GM18861 (cell line): Measurements from ENCODE around the gene CNGA4.

Source experiments
- ATAC-seq: cut with Tn5 transposase; IDR thresholded peaks from one replicate; pipeline ENCODE4 v1.9.1; 2021; ENCODE audit not compliant: unreplicated experiment

The CNGA4 gene, protein sequence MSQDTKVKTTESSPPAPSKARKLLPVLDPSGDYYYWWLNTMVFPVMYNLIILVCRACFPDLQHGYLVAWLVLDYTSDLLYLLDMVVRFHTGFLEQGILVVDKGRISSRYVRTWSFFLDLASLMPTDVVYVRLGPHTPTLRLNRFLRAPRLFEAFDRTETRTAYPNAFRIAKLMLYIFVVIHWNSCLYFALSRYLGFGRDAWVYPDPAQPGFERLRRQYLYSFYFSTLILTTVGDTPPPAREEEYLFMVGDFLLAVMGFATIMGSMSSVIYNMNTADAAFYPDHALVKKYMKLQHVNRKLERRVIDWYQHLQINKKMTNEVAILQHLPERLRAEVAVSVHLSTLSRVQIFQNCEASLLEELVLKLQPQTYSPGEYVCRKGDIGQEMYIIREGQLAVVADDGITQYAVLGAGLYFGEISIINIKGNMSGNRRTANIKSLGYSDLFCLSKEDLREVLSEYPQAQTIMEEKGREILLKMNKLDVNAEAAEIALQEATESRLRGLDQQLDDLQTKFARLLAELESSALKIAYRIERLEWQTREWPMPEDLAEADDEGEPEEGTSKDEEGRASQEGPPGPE

DNA sequence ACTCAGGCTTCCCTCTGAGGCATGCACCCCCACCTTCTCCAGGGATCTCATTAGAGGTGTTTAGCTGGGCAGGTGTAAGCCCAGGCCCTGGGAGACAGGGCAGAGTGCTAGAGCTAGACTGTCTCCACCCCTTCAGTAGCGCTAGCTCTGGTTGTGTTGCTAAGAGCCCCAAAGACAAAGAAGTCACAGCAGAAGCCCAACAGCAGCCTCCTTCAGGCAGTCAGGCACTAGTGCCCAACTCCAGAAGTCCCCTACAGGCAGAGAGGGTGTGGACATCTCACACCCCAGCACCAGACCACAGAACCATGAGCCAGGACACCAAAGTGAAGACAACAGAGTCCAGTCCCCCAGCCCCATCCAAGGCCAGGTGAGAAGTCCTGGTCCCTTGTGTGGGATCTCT, at the start of gene CNGA4:
Gene CNGA4, plus strand, starts transcription at position 188 of the 400 bp plus-strand sequence. Its CDS starts 118 bp downstream, at position 306.
- no peak for ATAC-seq

DNA sequence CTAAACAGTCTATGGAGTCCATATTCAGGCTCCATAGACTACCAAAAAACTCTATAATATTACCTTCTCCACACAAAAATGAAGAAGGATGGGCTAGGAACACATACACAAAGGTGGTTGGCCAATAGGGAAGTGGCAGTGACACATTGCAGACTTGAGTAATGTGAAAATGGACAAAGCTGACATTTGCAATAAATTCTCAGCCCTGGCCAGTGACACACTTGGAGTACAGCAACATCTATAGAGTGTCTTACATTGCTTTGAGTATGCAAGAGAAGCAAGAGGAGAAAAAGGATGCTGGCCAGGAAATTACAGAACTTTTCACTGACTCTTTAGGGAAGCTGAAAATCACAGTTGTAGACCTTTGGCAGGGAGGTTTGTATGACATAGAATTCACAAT, 47.1 kb upstream of the CNGA4 start:
- no peak for ATAC-seq

DNA sequence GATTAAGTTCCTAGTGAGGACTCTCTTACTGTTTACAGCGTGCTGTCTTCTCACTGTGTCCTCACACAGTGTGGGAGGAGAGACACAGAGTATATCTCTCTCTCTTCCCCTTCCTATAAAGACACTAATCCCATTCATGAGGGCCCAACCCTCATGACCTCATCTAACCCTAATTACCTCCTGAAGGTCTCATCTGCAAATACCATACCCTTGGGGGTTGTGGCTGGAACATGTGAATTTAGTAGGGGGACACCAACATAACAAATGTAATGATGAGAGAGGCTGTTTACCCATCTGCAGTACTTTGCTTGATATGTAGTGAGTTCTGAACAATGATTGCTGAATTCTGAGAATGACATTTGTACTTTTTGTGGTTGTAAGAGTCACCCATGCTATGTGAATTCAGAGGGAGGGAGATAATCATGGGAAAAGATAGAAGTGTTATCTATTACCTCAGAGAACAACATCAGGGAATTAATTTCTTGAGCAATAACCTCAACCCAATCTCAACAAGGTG, 44.8 kb upstream of the CNGA4 start:
- ATAC-seq: no peak

- peak; percentile 47 for ATAC-seq
Observed at GRCh38 chr11:6196396-6196795, 42.5 kb upstream of the CNGA4 start.

DNA sequence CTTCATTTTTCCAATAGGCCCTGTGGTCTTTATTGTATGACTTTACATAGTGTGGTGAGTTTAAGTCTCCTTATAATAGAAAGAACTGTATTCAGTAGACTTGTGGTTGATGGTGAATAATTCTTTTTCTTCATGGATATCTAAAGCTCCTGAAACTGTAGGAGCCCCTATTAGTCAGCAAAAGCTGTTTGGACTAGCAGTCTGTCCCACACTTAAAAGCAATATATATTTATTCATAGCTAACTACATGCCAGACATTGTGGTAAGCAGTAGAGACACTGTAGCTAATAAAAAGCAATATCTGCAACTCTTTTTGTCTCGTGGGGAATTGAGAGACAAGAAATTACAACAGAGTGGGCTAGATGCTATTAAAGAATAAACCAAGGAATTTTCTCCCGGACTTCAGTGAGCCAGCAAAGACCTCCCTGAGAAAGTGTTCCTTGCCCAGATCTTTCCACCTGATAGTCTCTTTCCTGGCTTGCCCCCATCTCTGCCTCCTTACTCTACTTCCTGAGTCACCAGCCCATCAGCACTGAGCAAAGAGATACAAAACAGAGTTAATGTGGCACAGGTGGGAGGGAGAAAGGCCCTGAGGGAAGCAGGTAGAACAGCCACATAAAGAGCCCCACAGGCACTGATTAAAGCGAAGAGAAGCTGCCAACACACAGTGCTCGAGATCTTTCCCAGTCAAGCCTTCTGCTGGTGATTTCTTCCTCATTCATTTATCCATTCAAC, 41.3 kb upstream of the CNGA4 start:
- no peak for ATAC-seq

- ATAC-seq: no peak
Observed at GRCh38 chr11:6199174-6199810, 39.6 kb upstream of the CNGA4 start, which contains the start of gene OR52W1. TSS of gene OR52W1 (plus strand) at chr11:6199224. CDS start at chr11:6199224, 0 bp downstream.

- ATAC-seq: no peak
Observed at GRCh38 chr11:6200975-6201374, 37.9 kb upstream of the CNGA4 start.

DNA sequence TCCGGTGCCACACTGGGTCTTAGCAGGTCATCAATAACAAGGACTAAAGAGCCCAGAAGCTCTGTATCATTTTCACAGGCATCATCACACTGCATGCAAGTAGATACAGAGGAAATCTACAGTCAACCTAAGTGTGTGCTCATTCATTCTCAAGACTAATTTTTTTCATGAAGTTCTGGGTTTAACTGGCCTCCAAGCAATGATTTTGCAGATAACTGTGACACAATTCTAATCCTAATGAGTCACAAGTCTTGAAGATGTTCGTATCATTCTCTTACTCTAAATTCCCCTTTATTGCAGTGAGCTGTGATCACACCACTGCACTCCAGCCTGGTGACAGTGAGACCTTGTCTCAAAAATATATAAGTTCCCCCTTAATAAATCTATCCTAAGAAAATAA, 37.4 kb upstream of the CNGA4 start:
- no peak for ATAC-seq

- ATAC-seq: no peak
Observed at GRCh38 chr11:6202041-6202440, 36.8 kb upstream of the CNGA4 start.

GRCh38 chr11:6203327-6203726, 35.6 kb upstream of the CNGA4 start:
- ATAC-seq: peak; percentile 83

DNA sequence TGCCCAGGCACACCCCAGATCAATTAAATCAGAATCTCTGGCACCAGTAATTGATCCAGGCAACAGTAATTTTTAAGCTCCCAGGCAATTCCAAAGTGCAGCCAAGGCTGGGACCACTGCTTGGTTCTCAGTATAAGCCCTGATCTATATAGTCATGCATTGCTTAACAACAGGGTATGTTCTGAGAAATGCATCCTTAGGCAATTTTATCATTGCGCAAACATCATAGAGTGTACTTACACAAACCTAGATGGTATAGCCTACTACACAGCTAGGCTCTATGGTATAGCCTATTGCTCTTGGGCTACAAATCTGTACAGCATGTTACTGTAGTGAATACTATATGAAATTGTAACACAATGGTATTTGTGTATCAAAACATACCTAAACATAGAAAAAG, 34.2 kb upstream of the CNGA4 start:
- ATAC-seq: no peak

- no peak for ATAC-seq
Observed at GRCh38 chr11:6205366-6205765, 33.5 kb upstream of the CNGA4 start, which contains the start of gene C11orf42. TSS of gene C11orf42 (plus strand) at chr11:6205557. CDS start at chr11:6205616, 59 bp downstream.

DNA sequence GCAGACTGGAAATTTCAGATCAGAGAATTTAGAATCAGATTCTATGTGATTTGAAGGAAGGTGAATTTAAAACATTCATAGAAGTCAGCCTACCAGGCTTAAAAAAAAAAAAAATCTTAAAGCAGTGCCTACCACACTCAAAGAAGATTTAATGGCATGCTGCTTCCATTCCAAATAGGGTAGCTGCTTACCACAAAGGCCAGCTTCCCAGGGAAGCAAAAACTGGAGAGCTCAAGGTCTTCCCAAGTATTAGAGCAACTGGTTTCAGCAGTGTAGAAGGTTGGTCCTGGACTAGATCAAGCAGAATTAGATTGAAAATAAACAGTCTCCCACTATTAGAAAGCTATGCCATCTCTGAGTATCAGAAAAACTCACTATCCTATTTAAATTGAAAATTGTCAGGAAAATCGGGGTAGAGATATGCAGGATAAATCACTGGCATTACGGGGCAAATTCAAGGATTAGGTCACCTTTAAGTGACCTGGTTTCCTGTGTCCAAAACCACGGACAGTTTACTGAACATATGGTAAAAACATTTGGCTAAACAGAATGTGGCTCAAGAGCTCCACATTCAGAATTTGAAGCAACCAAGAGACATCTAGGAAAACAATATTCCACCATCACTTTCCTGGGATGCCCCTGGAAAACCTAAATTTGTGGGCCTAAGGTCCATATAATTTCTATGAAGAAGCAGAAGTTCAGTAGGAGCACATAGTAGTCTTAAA, 32.3 kb upstream of the CNGA4 start:
- no peak for ATAC-seq

- no peak for ATAC-seq
Observed at GRCh38 chr11:6209801-6210200, 29.1 kb upstream of the CNGA4 start.

- ATAC-seq: no peak
Observed at GRCh38 chr11:6210274-6210955, 28.5 kb upstream of the CNGA4 start.

GRCh38 chr11:6214530-6214929, 24.4 kb upstream of the CNGA4 start:
- ATAC-seq: no peak

- ATAC-seq: no peak
Observed at GRCh38 chr11:6216501-6216900, 22.4 kb upstream of the CNGA4 start.

DNA sequence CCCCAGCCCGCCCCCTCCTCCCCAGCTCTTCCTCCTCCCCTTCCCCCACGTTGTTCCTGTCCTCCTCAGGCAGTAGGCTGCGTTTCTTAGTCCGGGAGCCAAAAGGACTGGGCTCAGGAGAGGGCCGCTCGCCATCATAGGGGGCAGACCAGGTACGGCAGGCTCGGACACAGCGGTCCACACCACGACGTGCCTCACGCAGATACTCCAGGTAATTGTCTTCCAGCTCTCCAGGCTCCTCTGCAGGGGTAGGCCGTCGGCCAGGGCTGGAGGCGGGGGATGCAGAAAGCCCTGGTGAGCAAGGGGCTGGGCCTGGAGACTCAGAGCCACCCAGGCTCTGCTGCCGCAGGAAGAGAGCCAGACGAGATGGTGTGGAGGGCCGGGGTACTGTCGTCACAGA, 21.2 kb upstream of the CNGA4 start:
- ATAC-seq: no peak

DNA sequence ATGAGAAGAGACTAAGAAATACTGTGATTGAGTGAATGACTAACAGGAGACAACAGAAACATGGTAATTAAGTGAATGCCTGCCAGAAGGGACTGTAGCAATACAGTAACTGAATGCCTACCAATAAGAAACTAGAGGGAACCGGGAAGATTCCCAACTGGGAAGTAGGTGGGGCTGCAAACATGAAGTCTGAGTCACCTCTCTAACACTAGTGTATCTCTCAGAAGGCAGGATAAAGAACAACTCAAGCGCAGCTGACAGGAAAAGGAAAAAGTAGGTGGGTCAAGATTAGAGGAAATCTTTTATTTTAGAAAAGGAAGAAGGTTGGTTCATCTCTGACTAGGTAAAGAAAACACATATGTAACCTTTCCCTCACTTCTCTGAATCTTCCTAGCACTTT, 19.5 kb upstream of the CNGA4 start:
- ATAC-seq: no peak

- ATAC-seq: no peak
Observed at GRCh38 chr11:6223854-6224253, 15.0 kb upstream of the CNGA4 start.
